ENCODE data around the gene HOXB2.

HOXB2 gene

DNA sequence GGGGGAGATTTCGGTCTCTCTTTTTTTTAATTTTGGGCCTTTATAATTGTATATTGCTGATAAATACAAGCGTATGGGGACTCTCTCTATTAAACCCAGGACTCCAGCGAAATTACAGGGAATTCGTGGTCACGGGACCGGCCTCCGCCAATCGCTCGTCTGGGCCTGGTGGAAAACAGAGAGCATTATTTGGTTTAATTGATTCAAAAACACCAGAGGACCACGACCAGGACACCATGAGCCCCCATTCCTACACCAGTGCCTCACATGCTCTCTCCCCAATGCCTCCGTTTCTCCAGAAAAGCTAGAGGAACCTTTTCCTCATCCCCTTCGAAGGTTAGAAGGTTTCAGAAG lies at the start of gene HOXB2:
HOXB2 (minus strand) TSS at position 88 of the 354 bp plus-strand sequence. CDS start 198 bp downstream, outside the sequence.
- DNase-seq (ENCODE audit: low spot score) = no peak

DNA sequence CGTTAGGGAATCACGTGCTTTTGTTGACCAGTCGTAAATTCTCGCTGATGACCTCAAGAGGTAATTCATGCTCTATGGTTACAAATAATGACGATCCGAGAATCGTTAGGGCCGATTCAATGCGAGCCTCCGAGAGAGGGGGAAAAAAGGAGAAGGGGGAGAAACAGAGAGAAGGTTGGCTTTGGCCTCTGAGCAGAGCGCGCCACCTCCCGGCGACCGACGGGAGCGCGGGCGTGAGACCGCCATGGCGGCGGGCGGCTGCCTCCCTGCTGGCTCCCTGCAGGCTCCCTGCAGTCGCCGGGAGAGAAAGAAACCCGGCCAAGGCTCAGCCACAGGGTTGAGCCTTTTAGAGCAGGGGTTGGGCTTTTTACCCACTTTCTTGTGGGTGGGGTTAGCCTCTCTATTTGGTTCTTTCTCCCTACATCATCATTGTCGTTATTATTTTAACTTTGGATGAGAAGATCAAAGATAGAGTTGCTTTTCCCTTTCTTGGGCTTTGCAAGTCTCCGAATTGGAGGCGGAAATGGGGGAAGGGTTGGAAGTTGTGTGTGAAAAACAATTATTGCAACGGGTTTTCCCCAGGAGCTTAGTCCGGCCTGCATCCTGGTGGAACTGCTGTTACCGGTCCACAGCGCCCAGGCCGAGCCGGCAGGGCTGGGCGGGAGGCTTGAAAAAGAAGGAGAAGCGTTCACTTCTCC lies 49.1 kb upstream of the HOXB2 start:
- DNase-seq (ENCODE audit: low spot score) = no peak

DNA sequence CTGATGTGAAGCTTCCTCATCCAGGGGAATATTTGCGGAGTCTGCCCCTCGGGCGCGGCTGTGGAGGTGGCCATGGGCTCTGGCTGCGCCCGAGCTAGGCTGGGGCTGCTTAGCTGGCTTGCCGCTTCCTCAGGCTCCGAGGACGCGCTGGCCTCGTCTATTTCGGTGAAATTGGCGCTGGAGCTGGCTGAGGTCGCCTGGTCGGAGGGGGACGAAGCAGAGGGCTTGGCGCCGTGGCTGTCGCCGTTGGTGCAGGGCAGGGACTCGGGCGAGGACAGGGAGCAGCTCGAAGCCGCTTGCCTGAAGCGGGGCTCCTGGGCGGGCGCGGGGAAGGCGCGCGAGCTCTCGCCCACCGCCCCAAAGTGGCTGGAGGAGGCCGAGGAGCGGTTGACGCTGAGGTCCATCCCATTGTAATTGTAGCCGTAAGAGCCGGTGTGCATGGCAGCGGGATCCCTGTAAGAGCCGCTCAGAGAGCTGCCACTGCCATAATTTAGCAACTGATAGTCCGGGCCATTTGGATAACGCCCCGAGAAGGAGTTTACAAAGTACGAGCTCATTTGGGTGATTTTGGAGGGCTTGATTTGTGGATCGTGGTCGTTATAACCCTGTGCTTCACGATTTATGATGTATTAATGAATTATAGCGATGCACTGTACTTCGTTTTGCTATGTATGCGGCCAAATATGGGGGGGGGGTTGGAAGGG lies 48.4 kb upstream of the HOXB2 start, which contains the start of gene HOXB5:
HOXB5 (minus strand) TSS at position 654 of the 704 bp plus-strand sequence; CDS start at position 557, 97 bp downstream.
- no peak for DNase-seq (ENCODE audit: low spot score)

DNA sequence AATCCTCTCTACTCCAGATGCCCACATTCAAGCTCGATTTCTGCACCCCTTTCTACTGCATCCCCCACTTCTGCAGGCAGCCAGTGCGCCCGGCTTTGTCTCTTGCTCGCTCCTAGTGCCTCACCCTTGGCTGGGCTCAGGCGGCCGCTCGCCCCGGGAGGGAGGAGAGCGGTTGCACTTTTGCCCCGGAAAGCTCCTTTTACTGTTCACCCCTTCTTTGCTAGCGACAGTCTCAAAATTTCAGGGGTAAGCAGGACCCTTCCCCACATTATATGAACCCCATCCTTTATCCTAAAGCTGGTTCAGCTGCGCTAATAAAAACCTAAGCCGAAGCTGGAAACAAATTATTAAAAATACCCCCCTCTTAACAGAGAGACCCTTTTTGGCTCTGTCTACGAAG lies 47.7 kb upstream of the HOXB2 start:
- DNase-seq (ENCODE audit: low spot score) = no peak

DNA sequence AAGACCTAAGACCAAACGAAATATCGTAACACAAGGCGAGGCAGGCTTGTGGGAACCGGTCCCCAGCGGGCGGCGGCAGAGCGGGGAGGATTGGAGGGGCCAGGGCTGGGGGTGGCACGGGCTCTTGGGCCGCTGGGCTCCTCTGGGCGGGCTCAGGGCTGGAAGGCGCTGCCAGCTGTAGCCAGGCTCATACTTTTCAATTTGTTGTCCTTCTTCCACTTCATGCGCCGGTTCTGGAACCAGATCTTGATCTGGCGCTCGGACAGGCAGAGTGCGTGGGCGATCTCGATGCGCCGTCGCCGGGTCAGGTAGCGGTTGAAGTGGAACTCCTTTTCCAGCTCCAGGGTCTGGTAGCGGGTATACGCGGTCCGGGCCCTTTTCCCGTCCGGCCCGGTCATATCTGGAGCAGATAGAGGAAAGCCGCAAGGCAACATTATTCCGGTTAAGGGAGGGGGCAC lies 47.2 kb upstream of the HOXB2 start:
- DNase-seq (ENCODE audit: low spot score) = no peak

DNA sequence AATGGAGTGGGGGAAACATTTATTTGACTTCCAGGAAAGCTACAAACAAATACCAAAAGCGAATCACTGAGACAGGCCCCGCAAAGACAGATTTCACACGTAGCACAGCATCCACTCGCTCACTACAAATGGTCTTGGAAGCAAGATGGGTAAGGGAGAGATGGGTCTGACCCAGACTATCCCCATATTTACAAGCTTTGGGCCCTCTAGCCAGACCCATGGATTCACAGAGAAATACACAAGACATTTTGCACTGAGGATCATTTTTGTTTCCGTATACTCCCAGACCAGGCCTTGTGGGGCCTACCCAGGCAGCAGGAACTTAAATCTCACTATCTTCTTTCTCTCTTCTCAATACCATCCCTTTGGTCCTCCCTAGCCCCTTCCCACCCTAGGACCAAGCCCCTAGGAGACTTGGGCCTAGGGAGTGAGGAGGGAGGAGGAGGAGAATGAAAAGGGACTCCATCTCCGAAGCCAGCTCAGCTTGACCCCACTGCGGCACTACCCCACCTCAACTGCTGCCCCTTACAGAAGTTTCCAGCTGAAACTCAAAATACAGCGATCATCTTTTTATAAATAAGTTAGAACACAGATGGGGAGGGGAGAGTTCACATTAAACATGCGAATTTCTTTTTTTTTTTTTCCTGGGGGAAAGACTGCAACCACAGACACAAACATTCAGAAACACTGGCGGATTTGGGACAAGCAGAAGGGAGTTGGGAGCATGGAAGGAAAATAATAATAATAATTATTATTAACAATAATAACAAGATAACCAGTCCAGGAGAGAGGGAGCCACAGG lies 46.5 kb upstream of the HOXB2 start:
- DNase-seq (ENCODE audit: low spot score) = no peak

DNA sequence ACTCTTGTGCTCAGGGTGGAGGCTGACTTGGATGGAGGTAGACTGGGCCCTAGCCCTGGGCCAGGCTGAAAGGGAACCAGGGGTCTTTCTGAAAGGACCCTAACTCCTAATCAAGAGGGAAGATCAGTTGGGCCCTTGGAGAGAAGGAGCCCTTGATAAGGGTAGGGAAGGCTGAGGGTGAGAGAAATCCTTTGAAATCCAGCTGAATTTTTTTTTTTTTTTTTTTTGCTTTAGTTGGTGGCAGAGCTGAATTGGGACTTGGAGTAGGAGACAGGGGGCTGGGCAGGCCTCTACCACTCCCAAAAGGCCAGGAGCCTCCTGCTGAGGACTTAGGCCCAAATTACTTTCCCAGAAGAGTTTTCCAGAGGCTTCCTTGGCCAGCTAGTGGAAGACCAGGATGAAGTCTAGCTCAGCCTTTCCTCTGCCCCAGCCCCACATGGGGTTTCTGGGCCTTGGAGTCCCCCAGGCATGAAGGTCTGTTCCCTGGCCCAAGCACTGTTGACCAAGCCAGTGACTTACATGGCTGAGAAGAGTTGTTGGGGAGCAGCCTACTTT lies 45.8 kb upstream of the HOXB2 start:
- no peak for DNase-seq (ENCODE audit: low spot score)

DNA sequence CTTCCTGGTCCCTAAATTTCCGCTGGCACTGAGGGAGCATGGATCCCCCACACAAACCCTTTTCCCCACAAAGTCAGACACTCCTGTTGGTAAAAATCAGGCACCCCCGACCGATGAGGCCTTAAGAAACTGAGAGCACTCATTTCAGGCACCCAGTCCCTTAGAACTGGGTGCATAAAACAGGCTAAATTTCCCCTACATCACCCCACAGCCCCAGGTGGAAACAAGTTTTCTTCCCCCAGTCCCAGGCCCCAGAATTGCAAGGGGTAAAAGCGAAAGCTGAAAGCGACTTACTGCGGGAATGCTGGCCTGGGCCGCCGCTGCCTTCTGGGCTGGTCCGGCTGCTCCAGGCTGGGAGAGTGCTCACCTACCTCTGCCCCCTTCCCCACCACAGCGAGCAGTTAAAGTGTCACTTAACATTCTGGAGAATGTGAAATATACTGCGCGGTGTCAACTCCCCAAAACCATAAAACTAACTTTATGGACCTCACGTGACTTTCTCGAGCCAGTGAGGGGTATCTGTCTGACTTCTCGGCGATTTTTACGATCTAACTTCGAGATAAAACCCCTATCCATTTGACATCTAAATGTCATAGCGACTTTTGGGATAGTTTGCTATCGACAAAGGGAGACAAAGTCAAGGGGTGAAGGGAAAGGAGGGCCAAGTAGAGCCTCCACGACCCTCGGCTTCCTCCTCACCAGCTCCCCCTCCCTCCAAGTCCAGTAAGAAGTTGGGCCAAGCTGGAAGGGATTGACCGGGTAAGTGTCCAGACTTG lies 45.1 kb upstream of the HOXB2 start, which contains the start of gene HOXB3:
HOXB3 (minus strand) TSS at position 411 of the 776 bp plus-strand sequence. CDS start 37,767 bp downstream, outside the sequence.
- no peak for DNase-seq (ENCODE audit: low spot score)

DNA sequence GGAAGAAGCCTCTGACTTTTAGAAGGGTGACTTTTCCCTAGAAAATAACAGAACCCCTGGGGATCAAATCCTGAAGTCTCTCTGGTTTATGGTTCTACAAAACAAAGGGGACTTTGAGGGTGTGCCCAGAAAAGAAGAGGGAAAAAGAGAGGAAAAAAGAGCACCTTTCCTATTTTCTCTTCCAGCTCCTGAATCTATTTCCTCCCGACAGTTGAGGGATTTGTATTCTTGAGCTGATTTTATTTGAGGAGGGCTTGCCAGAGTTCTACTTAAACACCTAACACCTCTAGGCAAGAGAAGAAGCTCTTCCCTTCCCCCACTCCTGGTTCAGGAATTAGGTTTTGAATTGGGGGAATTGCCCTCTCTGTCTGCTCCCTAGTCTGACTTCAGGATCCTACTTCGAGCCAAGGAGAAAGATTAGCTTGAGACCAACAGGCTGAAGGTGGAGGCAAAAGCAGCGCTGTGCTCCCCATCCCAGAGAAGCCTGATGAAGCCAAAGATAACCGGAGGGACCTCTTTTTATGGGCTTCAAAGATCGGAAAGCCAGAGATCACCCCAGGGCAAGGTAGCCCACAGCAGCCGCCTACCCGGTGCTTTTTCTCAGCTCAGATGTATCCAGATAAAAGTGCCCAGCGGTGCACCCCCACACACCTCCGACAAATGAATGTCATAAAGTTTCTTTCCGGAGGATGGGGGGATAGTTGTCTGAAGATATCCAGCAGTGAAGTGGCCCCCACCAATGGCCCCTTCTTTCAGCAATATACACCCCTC lies 44.3 kb upstream of the HOXB2 start:
- DNase-seq (ENCODE audit: low spot score) = no peak

DNA sequence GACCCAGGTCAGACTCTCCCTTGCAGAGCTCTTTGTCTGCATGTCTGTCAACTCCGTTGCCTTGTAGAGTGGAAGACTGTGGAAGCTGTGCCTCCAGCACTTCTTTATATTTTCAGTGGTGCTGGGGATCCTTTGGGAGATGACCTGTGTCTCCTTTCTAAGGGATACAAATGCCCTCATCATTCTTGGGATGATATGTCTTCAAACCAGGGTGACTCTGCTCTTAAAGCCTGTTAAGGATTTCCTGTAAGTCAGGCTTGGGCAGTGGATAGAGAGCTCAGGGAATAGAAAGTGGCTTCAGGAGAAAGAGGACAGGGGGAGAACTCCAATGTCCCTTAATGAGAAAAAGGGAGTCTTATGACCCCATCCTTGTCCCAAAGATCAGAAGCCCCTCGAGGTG lies 43.6 kb upstream of the HOXB2 start:
- DNase-seq (ENCODE audit: low spot score) = no peak

DNA sequence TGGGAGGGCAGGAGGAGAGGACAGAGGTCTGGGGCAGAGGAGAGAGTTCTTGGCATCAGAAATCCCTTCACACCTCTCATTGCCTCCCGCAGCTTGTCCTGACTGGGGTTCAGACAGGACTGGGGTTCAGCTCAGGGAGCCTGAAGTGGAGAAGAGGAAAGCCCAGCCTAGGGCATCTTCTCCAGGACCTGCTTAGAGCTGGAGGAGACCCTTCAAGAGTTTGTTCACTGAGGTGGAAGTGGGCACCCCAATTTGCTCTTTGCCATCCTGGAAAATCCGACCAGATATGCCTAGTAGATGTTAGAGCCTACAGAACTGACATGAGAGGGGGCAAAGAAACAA lies 43.1 kb upstream of the HOXB2 start:
- no peak for DNase-seq (ENCODE audit: low spot score)

DNA sequence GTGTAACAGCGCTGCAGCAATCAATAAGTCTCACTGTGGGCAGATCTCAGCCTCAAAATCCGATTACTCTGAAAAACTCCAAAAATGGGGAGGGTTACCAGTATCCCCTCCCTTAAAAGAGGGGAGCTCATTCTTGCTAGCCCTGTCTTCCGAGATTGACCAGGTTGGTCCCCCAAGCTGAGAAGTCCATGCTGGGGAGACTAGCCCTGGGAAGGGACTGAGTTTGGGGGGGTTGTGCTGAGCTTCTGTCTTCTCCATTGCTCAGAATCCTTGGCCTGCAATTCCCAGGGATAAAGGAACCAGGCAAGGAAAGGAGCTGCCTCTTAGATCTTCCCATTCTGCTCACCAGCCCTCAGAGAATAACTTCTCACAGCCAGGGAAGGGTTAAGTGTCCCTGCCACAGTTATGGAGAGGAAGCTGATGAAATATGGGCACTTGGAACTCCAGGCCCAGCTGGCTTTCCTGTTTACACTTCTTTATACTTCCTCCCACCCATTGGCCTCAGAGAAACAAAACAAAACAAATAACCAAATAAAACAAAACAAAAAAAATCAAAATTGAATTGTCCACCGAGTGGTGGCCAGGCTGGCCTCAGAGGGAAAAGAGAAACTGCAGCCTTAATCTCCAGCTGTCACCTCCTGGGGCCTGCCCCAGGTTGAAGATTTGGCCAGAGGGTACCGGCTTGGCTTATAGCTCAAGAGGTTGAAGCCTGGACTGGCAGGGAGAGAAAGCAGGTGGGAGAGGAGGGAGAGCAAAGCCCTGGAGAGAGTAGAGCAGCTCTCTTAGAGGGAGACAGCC lies 42.6 kb upstream of the HOXB2 start:
- DNase-seq (ENCODE audit: low spot score) = no peak

DNA sequence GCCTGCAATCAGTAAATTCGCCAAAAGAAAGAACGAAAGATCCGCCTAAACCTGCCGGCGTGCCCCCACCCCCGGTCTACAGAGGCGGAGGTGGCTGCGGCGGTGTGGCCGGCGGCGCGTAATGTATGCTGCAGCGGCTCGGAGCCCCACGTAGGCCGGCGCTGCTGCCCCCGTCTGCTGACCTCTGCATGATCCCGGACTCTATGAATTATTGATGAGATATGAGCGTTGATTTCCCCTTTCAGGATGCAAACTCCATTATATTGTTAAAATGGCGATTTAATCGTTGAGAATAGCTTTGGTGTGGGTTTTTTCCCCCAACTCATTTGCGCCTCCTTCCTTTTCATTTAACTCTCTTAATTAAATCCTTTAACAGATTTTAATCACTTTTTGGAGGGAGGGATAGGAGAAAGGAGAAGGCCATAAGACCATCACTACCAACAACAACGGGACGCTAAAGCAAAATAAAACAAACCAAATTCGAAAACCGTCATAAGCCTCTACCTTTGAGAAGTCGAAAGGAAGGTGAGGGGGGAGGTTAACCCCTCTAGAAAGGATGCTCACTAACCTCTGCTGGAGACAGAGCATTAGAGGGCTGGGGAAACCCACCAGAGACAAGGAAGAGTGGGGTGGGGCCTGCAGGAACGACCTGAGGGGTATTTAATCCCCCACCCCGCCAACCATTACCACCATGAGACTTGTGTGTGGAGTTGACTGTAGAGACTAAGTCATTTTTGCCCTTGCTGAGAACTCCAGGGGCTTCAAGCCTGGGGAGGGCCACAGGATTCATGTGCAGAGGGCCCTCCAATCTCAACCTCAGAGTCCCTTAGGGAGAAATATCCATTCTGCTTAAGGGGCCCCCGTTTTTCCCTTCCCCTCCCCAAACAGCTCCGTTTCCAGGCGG lies 41.7 kb upstream of the HOXB2 start:
- DNase-seq (ENCODE audit: low spot score) = no peak

DNA sequence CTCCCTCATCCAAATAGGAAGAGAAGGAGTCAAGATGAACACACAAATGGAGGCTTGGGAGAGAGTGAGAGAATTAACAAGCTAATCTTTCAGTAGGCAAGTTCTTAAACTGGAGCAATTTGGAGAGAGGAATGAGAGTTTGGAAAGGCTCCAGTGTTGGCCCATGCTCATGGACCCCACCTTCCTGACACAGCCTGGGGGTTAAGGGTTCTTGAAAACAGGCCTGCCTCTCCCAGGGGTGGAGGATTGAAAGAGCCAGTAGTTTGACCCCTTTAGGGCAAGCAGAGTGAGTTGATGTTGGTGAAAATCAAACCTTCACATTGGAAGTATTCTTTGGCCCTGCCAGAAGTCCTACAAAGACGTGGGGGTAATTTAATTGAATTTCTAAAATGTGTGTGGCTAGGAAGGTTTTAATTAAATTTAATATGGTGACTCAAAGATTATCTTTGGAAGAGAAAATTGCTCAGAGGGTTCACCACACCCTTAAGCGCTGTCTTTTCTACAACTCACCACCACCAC lies 39.4 kb upstream of the HOXB2 start:
- DNase-seq (ENCODE audit: low spot score) = no peak

DNA sequence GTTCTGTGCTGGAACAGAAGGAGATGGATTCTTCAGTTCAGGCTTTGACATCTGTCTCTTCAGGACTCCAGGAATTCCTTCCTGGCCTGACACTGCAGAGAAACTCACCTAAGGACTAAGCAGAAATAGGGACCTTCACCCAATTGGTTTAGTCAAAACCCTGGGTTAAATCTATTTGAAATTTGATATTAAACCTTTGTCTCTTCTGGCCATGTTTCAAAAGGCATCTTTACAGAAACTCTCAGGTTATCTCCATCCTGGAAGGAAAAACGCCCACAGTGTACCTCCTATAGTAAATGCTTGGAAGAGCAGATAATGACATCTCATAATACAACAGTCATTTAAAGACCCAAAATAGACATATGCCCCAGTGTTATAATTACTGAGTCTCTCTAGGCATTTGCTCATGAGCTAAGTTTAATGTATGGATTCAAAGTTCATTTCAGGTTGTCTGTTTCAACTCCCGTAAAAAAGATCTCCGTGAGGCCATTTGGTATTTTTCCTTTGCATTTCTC lies 38.9 kb upstream of the HOXB2 start:
- DNase-seq (ENCODE audit: low spot score) = no peak

DNA sequence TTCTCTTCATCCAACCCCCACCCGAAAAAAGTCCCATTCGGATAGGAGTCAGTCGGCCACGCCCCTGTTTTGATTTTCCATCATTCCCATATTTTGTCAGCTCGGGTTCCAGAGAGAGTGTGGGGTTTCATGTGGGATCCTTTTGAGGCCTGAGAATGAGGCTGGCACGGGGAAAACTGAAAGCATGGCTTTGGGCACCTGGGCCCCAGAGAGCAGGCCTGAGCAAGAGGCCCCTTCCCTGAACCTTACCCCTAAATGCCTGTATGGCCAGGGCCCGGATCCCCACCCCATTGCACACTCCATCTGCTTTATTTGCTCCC lies 37.8 kb upstream of the HOXB2 start:
- no peak for DNase-seq (ENCODE audit: low spot score)

DNA sequence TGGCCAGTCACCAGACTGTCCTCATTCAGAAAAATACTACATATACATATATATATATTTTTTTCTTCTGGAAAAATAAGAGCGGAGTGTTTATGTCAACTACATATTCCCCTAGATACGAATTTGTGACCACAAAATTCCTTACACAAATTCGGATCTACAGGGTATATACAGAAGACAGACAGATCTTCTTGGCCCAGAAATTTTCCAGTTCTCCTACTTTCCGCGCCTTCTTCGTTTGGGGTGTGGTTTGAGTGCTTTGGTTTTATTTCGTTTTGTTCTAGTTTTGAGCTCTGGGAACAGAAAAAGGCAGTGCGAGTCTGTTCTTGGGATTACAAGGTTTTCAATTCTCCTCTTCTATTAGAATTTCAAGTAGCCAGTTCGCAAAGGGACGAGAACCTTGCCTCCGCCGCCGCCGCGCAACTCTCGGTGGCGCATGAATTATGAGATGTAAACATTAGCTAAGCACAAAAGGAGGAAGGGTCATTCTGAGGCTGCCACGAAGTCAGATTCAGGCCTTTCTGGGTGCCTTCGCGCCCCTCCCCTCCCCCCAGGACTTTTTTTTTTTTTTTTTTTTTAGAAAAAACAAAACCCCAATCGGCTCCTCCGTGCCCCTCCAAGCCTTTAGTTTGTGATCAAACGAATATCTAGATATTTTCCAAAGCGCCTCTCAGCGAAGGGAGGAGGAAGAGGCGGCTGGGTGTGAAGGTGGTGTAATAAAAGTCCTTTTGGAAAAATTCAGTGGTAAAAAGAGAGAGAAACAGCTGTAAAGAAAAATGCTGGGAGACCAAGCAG lies 35.0 kb upstream of the HOXB2 start:
- DNase-seq (ENCODE audit: low spot score) = no peak

DNA sequence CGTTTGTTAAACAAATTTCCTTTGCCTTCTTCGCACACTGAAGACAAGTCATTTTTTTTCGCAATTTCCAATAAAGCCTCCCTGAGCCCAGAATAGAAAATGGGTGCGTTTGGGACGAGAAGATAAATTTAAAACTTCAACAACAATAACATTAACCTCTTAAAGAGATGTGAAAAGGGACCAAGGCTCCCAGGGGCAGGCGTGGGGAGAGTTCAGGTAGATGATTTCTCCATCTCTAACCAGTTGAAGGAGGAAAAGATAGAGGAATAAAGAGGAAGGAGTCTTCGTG lies 34.5 kb upstream of the HOXB2 start:
- DNase-seq (ENCODE audit: low spot score) = no peak
